ENCODE data around the gene CAMK1. TPM values are rescaled to one million over a fixed set of nuclear protein-coding genes. Genes with fewer than 3 reads are reported as not detected.
"Not testable (repeated sequence)": the region's sequence is repeated elsewhere in the genome, so short reads cannot be mapped to it uniquely, and the experiment has no call there.

Gene CAMK1
- polyA plus RNA-seq, 10 donors = 10.0 to 19.5 (median 14.5) TPM

DNA sequence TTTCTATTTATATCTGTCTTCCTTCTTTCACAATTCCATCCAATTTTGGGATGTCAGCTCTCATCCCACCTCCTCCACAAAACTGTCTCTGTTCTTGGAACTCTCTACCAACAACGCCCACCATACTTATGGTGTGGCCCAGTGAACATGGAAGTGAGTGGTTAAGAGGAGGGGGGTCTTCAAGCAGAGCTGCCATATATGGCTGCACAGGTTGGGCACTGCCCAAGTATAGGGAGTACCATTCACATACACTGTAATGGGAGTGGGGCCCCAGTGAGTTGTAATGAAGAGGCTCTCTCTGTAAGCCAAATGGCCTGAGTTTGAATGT lies 7.9 kb upstream of the CAMK1 start:
- no peak for DNase-seq

DNA sequence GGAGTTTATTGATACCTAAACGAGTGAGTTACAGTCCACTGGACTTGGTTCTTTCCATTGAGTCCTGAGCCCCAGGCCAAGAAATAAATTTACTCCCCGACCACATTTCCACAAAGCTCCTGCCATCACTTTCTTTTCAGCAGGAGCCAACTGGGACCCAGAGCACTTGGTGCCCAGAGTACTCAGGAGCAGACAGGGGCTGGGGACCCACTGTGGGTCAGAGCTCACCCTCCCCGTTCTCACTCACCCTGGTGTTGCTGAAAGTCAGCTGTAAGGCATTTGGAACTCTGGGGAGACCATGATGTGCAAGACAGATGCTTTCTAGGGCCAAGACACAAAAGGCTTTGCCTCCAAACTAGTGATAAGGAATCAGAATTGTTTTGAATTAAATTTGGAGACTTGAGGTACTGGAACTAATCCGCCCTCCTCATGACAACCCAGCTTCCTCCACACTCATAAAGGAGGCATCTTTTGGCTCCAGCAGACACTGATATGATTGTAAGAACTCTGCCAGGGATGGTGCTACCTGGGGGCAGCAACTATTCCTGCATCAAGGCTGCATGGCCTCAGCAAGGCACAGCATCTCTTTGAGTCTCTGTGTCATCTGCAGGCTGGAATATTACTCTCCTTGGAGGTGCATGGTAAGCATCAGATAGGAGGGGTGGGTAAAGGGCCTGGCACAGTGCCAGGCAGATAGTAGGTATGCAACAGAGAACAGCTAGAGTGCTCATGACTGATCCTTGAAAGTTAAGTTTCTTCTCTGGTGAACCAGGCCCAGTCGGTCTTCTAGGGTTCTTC lies 7.3 kb upstream of the CAMK1 start:
- DNase-seq = no peak

DNA sequence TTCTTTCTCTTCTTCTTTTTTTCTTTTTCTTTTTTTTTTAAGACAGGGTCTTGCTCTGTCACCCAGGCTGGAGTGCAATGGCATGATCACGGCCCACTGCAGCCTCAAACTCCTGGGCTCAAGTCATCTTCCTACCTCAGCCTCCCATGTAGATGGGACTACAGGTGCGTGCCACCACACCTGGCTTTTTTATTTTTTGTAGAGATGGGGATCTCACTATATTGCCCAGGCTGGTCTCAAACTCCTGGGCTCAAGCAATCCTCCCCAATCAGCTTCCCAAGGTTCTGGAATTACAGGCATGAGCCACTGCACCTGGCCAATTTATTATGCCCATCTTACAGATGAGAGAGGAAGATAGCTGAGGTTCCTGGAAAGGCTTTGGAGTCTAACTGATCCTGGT lies 1.3 kb upstream of the CAMK1 start:
- not testable (repeated sequence) for DNase-seq

DNA sequence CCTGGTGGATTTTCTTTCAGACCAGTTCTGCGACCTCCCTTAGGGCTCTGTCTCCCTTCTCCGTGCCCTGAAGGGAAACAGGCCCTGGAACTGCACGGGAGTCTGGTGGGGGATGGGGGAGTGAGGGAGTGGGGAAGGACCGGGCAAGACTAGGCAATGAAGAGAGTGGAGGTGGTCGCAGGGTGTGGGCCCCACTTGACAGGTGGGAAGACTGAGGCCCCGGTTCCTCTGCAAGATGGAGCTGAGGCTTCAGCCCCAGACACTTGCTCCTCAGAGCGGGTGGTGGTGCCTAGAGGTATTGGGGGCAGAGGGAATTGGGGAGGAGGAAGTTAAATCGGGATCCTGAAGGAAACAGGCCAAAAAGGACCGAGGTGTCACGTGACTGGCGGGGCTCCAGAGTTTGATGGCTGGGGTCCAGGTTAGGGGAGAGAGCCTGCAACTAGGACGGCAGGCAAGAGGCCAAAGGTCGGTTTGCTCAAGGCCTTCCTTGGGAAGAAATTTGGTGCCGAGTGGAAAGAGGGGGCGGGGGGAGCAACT lies 597 bp upstream of the CAMK1 start:
- DNase-seq = peak in 2 of 3 donors; percentile 77 to 91

DNA sequence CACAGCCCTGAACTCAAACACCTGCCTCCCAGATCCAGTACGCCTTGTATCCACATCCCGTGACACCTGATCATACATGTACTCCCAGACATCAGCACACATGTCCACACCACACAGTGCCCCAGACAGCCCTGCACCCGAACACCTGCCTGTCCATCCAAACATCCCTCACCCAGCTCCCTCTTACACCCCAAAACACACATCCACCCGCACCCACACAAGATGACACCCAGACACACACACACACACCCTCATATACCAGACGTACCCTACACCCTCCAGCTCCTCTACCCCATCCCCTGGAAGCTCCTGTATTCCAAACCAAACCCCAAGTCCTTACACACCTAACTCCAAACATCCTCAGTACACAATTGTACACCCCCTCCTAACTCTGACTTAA lies 735 bp downstream of the CAMK1 start:
- peak in 1 of 3 donors; percentile 42 for DNase-seq

DNA sequence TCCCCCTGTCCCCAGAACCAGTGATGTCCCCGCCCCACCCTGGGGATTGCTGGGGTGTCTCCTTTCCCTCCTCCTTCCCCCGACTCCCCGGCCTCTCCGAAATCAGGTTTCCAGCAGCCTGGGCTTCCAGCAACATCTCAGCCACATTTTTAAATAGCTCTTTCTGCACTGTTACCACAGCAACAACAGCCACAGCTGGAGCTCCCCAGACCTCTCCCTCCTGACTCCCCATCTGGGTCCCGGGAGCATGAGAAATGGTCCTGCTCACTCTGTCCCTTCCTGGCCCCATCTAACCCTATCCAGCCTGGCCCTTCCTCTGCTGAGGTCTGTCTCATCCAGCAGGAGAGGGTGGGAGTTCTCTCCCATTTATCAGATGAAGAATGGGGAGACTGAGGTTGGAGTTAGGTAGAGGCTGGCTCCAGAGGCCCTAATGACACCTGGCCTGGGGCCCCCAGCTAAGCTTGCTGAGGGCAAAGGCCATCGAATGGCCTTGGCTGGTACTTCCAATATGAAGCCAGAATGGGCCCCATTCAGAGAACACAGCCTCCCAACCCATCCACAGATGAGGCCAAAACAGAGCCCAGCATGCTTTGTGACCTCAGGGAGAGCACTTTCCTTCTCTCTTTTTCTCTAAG lies 1.5 kb downstream of the CAMK1 start:
- peak in 1 of 3 donors; percentile 47 for DNase-seq

DNA sequence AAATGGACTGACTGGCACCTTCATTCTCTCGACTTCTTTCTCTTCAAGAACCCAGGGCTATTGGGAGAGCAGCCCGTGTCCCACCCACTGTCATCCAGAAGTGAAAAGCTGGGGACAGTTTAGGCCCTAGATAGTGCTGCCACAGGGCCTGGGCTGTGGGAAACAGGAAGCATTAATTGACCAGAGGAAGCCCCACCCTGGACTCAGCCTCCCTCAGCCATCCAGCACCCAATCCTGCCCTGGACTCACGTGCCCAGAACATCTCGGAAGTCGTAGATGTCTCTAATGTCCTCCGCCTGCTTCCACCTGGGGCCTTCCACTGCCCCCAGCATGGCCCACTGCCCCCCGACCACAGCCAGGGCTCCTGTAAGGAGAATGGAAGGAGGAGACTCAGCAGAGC lies 2.3 kb downstream of the CAMK1 start:
- no peak for DNase-seq

DNA sequence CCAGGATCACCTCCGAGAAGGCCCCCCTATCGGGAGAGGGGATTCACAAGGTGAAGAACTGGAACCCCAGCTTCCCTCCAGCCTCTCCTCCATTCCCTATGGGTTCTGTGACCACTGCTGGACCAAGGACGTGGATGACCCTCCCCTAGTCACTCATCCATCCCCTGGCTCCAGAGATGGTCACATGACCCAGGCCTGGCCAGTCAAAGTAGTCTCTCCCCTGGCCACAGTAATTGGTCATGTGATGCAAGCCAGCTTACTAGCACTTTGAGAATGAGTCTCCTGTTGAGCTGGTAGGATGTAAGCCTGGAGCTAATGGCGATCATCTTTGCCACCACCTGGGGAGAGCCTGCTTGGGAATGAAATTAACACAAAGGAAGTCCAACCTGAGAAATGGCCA lies 3.9 kb downstream of the CAMK1 start:
- no peak for DNase-seq

DNA sequence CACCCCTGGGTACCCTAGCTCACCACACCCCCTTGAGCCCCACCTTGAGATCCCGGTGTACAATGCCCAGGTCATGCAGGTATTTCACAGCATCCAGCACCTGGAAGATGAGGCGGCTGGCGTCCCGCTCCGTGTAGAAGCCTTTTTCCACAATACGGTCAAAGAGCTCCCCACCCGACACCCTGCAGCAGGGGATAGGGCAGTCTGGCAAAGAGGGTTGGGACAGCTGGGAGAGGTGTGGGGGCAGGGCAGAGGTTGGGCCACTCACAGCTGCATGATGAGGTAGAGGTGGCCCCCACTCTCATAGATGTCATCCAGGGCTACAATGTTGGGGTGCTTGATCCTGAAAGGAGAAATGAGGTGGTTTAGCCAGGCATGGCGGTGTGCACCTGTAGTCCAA lies 6.9 kb downstream of the CAMK1 start:
- DNase-seq = no peak

DNA sequence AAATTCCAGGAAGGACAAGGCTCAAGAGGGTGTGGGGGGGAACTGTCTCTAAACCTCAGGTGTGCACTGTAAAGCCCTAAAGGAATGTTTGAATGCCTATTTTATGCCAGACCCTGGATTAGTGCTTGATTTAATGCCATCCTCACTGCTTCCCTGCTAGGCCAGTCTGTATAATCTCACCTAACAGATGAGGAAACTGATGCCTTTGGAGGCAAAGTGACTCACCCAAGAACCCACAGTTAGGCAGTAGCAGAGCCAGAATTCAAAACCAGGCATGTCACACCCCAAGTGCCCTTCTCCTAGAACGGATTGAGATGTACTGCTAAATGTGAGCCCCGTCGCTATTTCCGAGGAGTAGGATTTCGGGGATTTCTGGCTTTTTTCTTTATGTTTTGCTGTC lies 7.8 kb downstream of the CAMK1 start:
- DNase-seq = no peak

DNA sequence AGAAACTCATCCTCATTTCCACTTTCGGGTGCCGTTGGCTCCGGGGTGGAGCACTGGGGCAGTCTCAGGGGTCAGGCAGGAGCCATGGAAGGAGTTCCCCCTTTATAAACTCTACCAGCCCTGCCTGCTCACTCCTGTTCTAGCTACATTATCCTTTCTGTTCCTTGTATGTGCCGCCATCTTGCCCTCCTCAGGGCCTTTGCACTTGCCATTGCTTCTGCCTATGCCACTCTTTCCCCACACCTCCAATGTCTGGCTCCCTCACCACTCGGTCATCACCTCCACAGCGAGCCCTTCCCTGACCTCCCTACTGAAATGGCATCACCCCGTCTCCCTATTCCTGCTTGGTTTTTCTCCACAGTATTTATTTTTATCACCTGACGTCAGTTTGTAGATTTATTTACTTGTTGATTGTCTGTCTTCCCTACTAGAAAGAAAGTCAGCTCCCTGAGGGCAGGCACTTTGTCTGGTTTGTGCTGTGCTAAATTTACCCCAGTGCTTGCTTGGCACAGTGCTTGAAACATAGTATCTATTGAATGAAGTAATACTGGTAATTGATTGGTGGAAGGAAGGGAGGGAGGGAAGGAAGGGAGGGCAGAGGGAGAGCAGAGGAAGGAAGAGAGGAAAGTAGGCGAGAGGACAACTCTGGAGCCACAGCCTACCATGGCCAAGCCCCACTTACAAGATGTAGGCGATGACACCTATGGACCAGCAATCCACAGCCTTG lies 8.8 kb downstream of the CAMK1 start:
- DNase-seq = no peak

DNA sequence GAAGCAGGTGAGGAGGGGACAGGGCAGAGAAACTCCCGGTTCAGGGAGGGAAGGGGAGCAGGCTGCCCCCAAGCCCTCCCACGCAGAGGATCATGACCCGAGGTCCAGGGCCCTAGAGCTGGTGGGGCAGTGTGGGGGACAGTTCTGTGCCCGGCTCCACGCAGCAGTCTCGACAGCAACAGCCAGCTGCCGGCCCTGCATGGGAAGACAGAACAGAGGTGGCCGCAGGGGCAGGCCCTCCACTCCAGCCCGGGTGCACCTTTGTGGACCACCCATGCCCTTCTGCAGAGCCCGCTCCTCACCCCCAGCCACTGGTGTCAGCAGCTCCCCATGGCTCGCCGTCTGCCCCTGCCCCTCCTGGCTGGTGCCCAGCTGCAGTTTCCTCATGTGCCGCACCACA lies 12.3 kb downstream of the CAMK1 start:
- DNase-seq = no peak

DNA sequence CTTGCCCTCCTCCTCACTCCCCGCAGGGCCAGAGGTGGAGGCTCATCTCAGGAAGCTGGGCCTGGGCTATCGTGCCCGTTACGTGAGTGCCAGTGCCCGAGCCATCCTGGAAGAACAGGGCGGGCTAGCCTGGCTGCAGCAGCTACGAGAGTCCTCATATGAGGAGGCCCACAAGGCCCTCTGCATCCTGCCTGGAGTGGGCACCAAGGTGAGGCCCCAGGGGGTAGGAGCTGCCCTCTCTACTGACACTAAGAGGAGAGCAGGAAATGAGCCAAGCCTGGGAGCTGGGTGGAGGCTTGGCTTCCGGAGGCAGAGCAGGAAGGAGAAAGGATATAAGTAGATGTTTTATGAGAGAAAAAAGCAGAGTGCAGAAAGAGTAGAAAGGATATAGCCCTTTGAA lies 15.1 kb downstream of the CAMK1 start:
- no peak for DNase-seq

DNA sequence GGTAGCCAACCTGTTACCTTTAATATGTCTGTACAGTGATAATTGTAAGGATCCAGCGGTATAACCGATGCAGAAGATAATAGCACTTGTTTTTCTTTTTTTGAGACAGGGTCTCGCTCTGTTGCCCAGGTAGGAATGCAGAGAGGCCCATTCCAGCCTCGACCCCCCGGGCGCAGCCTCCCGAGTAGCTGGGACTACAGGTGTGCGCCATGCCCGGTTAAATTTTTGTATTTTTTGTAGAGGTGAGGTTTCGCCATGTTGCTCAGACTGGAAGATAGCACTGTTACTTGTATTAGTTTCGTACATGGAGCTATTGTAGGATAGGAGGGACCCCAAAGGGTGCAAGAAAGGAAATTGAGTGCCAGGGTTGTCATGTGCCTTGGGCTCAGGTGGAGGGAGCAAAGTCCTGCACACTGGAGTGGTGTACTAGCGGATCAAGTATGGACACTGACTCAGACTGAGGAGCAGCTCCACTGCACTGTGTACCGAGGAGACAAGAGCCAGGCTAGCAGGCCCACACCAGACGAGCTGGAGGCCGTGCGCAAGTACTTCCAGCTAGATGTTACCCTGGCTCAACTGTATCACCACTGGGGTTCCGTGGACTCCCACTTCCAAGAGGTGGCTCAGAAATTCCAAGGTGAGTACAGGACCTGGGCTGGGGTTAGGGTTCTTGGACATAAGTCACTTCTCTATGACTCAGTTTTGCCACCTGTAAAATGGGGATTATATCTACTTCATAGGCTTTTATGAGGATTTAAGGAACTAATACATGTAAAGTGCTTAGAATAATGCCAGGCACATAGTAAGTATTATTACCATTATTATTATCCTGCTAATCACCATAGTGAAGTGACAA lies 19.0 kb downstream of the CAMK1 start:
- DNase-seq = no peak

DNA sequence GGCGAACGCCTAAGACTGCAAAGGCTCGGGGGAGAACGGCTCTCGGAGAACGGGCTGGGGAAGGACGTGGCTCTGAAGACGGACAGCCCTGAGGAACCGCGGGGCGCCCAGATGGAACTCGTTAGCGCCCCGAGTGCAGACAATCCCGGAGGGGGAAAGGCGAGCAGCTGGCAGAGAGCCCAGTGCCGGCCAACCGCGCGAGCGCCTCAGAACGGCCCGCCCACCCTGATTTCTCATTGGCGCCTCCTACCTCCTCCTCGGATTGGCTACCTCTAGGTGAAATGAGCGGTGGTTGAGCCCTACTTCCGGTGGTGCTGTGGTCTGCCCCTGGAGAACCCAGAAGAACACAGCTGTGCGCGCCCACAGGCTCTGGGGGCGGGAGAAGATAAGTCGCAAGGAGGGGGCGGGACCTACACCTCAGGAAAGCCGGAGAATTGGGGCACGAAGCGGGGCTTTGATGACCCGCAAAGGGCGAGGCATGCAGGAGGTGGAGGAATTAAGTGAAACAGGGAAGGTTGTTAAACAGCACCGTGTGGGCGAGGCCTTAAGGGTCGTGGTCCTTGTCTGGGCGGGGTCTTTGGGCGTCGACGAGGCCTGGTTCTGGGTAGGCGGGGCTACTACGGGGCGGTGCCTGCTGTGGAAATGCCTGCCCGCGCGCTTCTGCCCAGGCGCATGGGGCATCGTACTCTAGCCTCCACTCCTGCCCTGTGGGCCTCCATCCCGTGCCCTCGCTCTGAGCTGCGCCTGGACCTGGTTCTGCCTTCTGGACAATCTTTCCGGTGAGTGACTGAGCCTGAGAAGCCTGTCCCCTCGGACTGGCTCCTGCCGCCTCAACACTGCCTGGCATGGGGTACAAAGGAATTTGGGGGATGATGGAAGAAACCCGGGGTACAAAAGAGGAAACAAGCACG lies 19.8 kb downstream of the CAMK1 start, which contains the start of gene OGG1:
Gene OGG1 (plus strand): TSS at position 308 of the 911 bp plus-strand sequence. CDS start 335 bp downstream, at position 643.
- DNase-seq = peak; percentile 96 to 99 (median 99)

DNA sequence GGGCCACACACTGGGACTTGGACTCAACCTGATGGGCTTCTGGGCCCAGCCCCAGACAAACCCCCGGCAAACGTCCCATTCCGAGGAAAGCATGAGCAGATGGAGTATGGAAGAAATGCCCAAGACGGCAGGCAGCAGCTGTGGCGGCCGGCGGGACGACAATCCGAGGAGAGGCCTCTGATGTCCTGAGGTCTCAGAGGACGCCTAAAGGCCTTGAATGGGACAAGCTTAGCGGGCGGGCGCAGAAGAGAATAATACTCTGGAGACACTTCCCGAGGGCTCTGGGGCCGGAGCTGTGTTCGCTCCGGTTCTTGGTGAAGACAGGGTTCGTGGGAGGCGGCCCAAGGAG lies 20.5 kb downstream of the CAMK1 start:
- peak in 1 of 3 donors; percentile 56 for DNase-seq

DNA sequence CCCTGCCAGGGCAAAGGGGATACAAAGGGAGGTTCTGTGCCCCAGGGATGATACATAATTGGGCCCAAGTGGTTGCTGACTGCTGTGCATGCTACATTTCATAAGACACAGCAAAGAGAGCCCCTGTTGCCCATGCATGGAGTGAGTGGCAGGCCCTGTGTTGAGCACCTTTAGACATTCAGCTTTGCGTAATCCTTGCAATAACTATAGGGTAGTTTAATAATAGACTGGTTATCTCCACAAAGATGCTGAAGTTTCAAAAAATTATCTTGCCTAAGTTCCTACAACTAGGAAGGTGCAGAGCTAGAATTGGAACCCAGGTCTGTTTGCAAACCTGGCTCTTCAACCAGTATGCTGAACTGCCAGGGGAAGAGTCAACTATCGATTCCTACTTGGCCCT lies 21.7 kb downstream of the CAMK1 start:
- DNase-seq = no peak

DNA sequence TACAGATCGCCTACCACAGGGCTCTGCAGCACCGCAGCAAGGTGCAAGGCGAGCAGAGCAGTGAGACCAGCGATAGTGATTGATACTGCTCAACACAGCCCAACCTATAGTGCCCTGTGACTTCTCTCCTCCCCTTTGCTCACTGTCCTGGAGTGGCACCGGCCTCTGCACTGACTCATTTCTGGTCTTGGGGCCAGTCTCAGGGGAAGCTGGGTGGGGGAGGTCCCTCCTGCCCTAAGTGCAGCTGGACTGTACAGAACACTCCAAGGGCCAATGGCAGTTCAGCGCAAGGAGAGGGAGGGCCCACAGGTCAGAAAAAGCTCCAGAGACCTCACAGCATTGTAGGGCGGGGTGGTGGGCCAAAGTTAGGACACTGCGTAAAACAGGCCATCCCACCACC lies 22.5 kb downstream of the CAMK1 start:
- DNase-seq = no peak

DNA sequence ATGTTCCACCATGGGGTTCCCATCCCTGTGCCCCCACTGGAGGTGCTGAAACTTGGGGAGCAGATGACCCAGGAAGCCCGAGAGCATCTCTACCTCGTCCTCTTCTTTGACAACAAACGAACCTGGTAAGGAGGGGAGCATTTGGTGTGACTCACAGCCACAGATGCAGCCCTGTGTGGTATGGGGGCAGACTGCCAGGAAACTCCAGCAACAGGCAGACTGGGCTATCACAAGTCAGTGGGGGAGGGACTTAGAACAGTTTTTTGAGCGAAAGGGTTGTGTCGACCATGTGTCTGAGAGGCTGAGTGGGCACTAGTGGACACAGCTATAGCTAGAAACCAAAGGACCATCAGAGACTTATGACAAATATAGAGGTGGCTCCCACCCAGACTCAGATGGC lies 23.4 kb downstream of the CAMK1 start:
- DNase-seq = peak in 1 of 3 donors; percentile 51

DNA sequence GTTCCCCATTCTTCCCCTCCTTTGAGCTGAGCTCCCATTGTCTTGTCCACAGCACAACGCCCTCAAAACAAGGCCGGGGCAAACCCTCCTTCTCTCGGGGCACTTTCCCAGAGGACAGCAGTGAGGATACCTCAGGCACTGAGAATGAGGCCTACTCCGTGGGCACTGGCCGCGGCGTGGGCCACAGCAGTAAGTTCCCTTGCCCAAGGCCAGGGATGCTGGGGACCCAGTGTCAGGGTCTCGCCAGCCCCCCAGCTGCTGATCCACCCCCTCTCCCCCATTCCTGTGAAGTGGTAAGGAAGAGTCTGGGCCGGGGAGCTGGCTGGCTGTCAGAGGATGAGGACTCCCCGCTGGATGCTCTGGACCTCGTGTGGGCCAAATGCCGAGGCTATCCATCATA lies 24.2 kb downstream of the CAMK1 start:
- no peak for DNase-seq

DNA sequence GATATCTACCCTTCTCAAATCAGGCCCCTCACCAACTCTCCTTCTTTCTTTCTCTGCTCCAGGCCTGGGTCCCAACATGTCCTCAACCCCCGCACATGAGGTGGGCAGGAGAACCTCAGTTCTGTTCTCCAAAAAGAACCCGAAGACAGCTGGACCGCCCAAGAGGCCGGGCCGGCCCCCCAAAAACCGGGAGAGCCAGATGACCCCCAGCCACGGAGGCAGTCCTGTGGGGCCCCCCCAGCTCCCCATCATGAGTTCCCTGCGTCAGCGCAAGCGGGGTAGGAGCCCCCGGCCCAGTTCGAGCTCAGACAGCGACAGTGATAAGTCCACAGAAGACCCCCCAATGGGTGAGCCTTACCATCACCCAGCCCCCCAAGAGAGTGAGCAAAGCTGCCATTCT lies 25.6 kb downstream of the CAMK1 start:
- no peak for DNase-seq
